Ascending aorta (tissue), 2 donors: Measurements from ENCODE around the gene SLC38A9. TPM values are rescaled to one million over a fixed set of nuclear protein-coding genes. Genes with fewer than 3 reads are reported as not detected.

Experiments used
- DNase-seq, 2 donors: peaks; one replicate each; pipeline ENCODE4 v3.0.0-alpha.2; 2019; ENCODE audit warnings: low spot score in 2 of 2
- H3K27ac ChIP-seq, 2 donors: fragments of 200-600 bp; sonication (generic); one replicate each; pipeline ENCODE4 v1.5.1; 2016 to 2017; ENCODE audit warnings: mild to moderate bottlenecking in 1 of 2
- H3K27me3 ChIP-seq: fragments of 200-600 bp; sonication (generic); one replicate; pipeline ENCODE4 v1.5.1; 2017
- H3K36me3 ChIP-seq, 2 donors: fragments of 200-600 bp; sonication (generic); one replicate each; pipeline ENCODE4 v1.5.1; 2016
- H3K4me1 ChIP-seq, 2 donors: fragments of 200-600 bp; sonication (generic); one replicate each; pipeline ENCODE4 v1.5.1; 2016 to 2017; ENCODE audit warnings: mild to moderate bottlenecking in 1 of 2
- H3K4me3 ChIP-seq, 2 donors: fragments of 200-600 bp; sonication (generic); one replicate each; pipeline ENCODE4 v1.5.1; 2016 to 2017; ENCODE audit warnings: mild to moderate bottlenecking in 1 of 2
- H3K9me3 ChIP-seq, 2 donors: fragments of 200-600 bp; sonication (generic); one replicate each; pipeline ENCODE4 v1.5.1; 2016
- CTCF ChIP-seq, 3 experiments: fragments of 200-600 bp in 2 of 3; fragments of 450-650 bp in 1 of 3; sonication (generic) in 2 of 3; IDR thresholded peaks; one replicate each; pipeline ENCODE4 v1.5.1; 2016 to 2019; ENCODE audit warnings: antibody characterized with exemption in 3 of 3, mild to moderate bottlenecking in 1 of 3, moderate library complexity in 1 of 3
- intact Hi-C: fragments of 100-400 bp; cut with DNase I; formaldehyde crosslinking; loops from one replicate; pipeline ENCODE4 v1.15.1; 2023
- total RNA-seq: library from RNA; depleted of rRNA; stranded (reverse); fragments of >200 nt; gene quantifications from one replicate; pipeline ENCODE4 v1.1.0, GENCODE V29; 2016

The SLC38A9 gene
- total RNA-seq, 1 donor from 2014 or later = 1.8 TPM

GRCh38 chr5:55636177-55636576 lies 75.9 kb downstream of the SLC38A9 start:
- Histone ChIP-seq H3K4me1 (peaks cover 0 to 26% of the 10 kb centered on the region in 2 donors), H3K36me3 (no peaks in the 10 kb centered on the region), H3K4me3 (no peak overlapping the region), H3K27ac (peak overlapping the region; percentile 13 to 53), H3K9me3 (no peaks in the 10 kb centered on the region), H3K27me3 (no peaks in the 10 kb centered on the region)
- DNase-seq = no peak
- intact Hi-C loops = no loop called here
- TF ChIP-seq CTCF (IDR thresholded peaks at IDR 0.05) = no peak

GRCh38 chr5:55634866-55635265 lies 77.3 kb downstream of the SLC38A9 start:
- intact Hi-C loops = loop anchor here (2.0 kb wide), 1 partner anchor 34 kb away; no protein-coding TSS in a partner anchor
- H3K4me3 ChIP-seq = no peak overlapping the region
- TF ChIP-seq CTCF (IDR thresholded peaks at IDR 0.05) = no peak
- no peaks in the 10 kb centered on the region for H3K36me3 ChIP-seq
- H3K4me1 ChIP-seq = peaks cover 0 to 26% of the 10 kb centered on the region in 2 donors
- H3K27me3 ChIP-seq = no peaks in the 10 kb centered on the region
- H3K9me3 ChIP-seq = no peaks in the 10 kb centered on the region
- no peak for DNase-seq
- peak overlapping the region; percentile 64 to 70 for H3K27ac ChIP-seq

- H3K4me1 ChIP-seq = peaks cover 0 to 26% of the 10 kb centered on the region in 2 donors
- H3K27me3 ChIP-seq = no peaks in the 10 kb centered on the region
- peak overlapping the region in 1 of 2 donors; percentile 35 for H3K4me3 ChIP-seq
- H3K9me3 ChIP-seq = no peaks in the 10 kb centered on the region
- DNase-seq = no peak
- no peak for TF ChIP-seq CTCF (IDR thresholded peaks at IDR 0.05)
- intact Hi-C loops = loop anchor here (2.0 kb wide), 1 partner anchor 34 kb away; no protein-coding TSS in a partner anchor
- H3K27ac ChIP-seq = peak overlapping the region; percentile 64 to 70
- H3K36me3 ChIP-seq = no peaks in the 10 kb centered on the region
These were observed 77.8 kb downstream of the SLC38A9 start for GRCh38 chr5:55634209-55634805.

- peak overlapping the region in 1 of 2 donors; percentile 35 for H3K4me3 ChIP-seq
- DNase-seq = no peak
- H3K27me3 ChIP-seq = no peaks in the 10 kb centered on the region
- intact Hi-C loops = loop anchor here (2.0 kb wide), 1 partner anchor 33 kb away; no protein-coding TSS in a partner anchor
- peak overlapping the region; percentile 64 to 70 for H3K27ac ChIP-seq
- H3K4me1 ChIP-seq = peaks cover 0 to 26% of the 10 kb centered on the region in 2 donors
- no peak for TF ChIP-seq CTCF (IDR thresholded peaks at IDR 0.05)
- no peaks in the 10 kb centered on the region for H3K9me3 ChIP-seq
- H3K36me3 ChIP-seq = no peaks in the 10 kb centered on the region
These were observed 78.4 kb downstream of the SLC38A9 start for GRCh38 chr5:55633574-55634208.

GRCh38 chr5:55629815-55630214 lies 82.3 kb downstream of the SLC38A9 start:
- peaks cover 0 to 2% of the 10 kb centered on the region in 2 donors for H3K4me1 ChIP-seq
- no peak overlapping the region for H3K4me3 ChIP-seq
- TF ChIP-seq CTCF (IDR thresholded peaks at IDR 0.05) = no peak
- no peaks in the 10 kb centered on the region for H3K27me3 ChIP-seq
- intact Hi-C loops = no loop called here
- no peaks in the 10 kb centered on the region for H3K9me3 ChIP-seq
- H3K27ac ChIP-seq = no peak overlapping the region
- H3K36me3 ChIP-seq = no peaks in the 10 kb centered on the region
- no peak for DNase-seq
